Stimulated activated CD4-positive, alpha-beta T cell treated with anti-CD3 and anti-CD28 coated beads, Interleukin-12 subunit alpha, Interleukin-12 subunit beta, amount 100 ng/mL, for 4 hours (primary cell): ENCODE measurements around the gene TEX264.

ENCODE experiments used
- DNase-seq: peaks from one replicate; pipeline ENCODE4 v3.0.0-alpha.2; 2020

TEX264 gene

DNA sequence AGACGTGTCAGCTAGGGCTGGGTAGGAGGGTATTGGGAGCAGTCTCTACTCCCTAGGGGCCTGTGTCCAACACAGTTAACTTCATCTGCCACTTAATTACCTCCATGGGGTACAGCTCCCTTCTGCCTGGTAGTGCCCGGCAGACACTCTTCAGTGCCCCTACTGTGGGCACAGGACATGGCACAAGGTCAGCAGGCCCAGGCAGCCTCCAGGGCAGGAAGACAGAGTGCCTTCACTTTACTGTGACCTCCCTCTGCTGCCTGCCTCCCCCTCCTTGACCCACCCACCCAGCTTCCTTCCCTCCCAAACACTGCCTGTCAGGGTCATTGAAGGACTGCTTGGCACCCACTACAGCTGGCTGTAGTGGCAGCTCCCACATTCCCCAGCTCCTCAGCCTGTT is 29.4 kb downstream of the TEX264 start:
- DNase-seq: no peak

DNA sequence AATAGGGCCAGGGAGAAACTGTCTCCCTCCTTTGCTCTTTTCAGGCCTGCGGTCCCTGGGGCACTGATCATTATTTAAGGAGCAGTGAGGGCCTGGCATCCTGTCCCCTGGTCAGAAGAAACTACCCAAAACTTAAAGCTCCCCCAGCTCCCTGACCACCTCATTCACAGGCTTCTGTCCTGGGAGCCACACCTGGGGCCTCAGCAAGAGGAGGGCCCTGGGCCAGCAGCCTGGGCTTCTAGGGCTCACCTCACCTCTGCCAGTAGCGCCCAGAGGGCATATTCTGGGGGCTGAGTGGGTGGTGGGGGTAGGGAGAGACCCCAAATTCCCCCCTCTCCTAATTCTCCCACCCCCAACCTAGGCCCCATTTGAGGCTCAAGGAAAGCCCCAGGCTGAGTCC is 31.1 kb downstream of the TEX264 start:
- no peak for DNase-seq

DNA sequence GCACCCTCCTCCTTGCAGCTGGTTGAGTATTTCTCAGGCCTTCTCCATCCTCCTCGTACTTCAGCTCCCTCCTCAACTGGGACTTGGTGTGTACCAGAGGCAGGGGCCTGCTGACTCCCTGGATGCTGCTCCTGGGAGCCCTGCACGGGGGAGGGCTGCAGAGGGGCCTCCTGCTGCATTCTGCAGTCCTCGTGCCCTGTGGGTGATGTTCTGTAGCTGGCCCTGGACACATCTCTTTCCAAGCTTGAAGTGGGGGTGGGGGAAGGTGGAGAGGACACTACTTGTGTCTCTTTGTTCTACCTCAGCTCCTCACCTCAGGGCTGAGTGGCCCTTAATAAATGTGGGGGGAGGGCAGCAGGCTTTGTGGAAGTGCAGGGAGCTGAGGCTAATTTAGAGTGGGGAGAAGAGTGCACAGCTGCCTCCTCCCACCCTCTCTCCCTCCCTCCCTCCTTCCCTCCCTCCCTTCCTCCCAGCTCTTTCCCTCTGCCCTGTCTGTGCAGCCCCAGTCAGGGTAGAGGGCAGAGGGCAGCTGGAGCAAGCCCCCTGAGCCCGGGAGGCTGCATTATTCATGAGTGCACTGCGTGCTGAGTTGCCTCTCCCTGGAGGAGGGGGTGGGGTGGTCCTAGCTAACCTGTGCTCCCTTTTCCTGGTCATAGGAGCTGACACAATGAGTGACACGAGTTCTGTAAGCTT is 32.2 kb downstream of the TEX264 start:
- no peak for DNase-seq

DNA sequence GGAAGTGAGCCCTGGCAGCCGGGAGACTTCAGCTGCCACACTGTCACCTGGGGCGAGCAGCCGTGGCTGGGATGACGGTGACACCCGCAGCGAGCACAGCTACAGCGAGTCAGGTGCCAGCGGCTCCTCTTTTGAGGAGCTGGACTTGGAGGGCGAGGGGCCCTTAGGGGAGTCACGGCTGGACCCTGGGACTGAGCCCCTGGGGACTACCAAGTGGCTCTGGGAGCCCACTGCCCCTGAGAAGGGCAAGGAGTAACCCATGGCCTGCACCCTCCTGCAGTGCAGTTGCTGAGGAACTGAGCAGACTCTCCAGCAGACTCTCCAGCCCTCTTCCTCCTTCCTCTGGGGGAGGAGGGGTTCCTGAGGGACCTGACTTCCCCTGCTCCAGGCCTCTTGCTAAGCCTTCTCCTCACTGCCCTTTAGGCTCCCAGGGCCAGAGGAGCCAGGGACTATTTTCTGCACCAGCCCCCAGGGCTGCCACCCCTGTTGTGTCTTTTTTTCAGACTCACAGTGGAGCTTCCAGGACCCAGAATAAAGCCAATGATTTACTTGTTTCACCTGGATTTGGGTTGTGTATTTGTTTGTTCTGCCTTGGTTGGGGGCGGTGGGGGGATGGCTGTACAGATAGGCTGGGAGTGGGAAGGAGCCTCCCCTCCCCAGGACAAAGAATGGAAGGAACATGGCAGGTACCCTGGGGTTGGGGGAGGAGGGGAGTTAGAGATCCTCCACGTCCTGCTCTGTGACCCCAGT is 32.9 kb downstream of the TEX264 start:
- DNase-seq: no peak

DNA sequence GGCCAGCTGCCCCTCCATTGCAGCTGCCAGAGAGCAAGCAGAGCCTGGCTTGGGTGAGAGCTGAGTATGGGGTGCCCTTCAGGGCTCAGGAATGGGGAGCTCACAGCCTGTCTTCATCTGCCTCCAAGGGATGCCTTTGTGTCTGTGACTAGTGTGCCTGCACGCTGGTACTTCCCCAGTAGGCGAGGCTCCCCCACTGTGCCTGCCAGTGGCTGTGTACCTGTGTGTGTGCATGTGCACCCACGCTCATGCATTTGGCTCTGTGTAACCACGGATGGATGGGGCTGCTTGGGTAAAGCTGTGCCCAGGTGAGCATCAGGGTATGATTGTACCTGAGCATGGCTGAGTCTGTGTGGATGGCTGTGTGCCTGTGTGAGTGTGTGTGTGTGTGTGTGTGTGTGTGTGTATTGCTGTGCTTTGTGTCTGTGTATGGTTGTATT is 33.5 kb downstream of the TEX264 start:
- DNase-seq: no peak

DNA sequence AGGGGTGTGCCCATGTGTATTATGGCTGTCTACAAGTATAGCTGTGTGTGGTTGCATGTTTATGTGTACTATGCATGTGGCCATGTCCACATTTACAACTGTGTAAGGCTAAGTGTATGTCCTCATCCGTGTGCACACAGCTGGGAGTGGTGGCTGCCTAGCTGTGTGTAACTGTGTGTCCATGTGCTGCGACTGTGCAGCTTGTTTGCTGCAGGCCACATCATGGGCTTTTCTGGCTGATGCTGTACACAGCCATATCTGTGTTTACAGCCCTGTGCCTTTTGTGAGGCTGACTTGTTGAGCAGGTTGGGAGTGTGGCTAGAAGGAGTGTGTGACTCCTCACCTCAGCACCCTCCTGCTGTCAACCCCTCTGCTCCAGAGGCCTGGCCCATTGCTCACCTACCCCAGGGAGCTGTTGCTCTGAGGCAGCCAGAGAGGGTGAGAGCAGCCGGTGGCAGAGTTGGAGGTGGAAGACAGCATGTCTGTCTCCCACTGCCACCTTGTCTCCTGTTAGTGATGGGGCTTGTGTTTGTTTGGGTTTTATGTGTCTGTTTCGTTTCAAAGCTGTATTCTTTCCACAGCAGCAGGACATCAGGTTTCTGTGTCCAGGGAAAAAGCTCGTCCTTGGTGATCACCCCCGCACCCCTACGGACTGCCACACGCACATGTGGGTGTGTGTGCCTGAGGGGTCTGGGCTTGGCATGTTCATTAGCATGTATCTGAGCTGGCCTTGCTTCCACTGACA is 34.4 kb downstream of the TEX264 start:
- DNase-seq: no peak

DNA sequence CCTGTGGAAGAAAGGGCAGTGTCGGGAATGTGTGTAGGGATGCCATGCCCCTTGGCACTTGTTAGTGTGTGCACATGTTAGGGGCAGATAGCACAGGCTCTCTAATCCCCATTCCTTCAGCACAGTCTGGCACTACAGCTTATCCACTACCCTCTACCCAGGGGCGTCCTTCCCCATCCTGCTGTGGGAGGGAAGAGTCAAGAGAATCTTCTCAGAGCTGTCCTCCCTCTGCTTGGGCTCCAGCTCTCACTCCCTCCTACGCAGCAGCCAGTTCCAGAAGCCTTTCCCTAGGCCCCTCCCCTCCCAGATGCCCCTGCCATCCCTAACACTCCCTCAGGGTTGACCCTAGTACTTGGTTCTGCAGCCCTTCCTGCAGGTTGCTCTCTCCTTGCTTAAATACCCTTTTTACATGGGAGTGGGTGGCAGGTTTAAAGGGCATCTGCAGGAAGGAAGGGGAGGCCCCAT is 35.0 kb downstream of the TEX264 start:
- no peak for DNase-seq

DNA sequence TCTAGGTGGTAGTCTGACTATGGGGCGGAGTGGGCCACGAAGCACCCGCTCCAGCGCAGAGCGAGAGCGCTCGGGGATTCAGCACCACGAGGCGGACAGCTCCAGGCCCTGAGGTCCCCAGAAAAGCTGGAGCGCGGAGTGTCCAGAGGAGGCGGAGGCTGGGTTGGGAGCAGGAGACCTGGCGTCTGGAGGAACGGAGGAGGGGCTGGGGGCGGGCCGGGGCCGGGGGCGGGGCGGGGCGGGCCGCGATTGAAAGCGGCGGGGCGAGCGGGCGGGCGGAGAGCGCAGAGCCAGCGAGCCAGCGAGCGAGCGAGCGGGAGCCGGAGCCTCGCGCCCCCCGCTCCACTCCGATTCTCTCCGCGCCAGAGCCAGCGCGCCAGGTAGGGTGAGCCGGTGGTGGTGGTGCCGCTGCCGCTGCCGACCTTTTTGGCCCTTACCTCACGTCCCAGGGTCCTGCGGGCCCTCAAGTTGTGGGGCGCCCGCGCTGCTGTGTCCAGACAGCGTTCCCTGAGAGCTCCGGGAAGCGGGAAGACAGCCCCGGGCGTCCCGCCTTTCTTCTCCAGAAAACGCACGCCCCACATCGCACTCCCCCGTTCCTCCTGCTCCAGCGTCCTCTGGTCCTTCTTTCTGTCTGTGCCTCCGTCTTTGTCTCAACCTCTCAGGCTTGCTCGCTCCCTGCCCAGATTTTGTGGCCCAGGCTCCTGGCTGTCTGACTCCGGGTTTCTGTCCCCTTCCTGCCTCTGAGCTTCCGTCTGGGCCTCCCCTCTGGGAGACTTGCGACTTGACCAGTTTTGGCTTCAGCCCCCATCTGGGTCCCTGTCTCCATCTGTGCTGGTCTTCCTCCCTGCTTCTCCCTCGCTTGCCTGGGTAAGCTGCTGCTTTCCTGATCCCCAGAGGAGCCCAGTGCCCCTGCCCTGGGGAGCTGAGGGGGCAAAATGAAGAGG is 36.0 kb downstream of the TEX264 start, which contains the start of gene GRM2:
Gene GRM2, plus strand, starts transcription at position 281 of the 944 bp plus-strand sequence. CDS start 1,916 bp downstream, outside the sequence.
- DNase-seq: peak; percentile 22

DNA sequence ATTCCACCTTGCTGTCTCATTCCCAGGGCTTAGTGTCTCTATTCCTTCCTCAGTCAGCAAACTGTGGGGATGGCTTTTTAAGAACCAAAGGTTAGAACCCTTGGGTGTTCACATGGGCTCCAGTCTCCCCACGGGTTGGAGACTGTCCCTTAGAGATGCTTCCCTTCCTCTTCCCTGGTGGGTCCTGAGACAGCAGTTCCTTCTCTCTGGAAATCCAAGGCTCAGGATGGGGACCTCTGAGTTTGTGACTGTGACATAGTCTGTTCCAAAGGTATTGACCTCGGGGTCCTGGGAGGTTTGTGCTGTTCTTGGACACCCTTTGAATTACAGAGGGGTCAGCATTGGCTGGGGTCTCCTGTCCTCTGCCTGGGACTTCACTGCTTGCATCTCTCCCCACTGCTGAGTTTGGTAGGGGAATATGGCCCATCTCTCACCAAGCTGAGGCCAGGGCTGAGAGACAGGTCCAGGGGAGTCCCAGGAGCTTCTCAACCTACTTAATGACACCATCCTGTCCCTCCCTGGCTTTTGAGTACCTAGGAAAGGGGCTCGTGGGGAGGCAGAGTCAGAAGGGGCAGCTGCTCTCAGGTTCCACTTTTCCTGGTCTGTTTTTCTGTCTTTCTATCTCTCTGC is 37.3 kb downstream of the TEX264 start:
- no peak for DNase-seq

DNA sequence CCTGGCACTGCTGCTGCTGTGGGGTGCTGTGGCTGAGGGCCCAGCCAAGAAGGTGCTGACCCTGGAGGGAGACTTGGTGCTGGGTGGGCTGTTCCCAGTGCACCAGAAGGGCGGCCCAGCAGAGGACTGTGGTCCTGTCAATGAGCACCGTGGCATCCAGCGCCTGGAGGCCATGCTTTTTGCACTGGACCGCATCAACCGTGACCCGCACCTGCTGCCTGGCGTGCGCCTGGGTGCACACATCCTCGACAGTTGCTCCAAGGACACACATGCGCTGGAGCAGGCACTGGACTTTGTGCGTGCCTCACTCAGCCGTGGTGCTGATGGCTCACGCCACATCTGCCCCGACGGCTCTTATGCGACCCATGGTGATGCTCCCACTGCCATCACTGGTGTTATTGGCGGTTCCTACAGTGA is 38.0 kb downstream of the TEX264 start:
- no peak for DNase-seq

DNA sequence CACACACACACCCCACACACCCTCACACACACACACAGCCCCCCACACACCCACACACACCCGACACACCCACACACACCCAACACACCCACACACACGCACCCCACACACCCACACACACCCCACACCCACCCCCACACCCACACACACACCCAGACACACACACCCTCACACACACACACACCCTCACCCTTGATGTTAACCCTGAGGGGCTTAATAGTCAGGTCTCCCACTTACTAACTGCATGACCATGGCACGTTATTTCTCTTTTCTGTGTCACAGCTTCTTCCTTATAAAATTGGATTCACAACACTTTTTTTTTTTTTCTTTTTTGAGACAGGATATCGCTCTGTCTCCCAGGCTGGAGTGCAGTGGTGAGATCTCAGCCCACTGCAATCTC is 38.6 kb downstream of the TEX264 start:
- no peak for DNase-seq

DNA sequence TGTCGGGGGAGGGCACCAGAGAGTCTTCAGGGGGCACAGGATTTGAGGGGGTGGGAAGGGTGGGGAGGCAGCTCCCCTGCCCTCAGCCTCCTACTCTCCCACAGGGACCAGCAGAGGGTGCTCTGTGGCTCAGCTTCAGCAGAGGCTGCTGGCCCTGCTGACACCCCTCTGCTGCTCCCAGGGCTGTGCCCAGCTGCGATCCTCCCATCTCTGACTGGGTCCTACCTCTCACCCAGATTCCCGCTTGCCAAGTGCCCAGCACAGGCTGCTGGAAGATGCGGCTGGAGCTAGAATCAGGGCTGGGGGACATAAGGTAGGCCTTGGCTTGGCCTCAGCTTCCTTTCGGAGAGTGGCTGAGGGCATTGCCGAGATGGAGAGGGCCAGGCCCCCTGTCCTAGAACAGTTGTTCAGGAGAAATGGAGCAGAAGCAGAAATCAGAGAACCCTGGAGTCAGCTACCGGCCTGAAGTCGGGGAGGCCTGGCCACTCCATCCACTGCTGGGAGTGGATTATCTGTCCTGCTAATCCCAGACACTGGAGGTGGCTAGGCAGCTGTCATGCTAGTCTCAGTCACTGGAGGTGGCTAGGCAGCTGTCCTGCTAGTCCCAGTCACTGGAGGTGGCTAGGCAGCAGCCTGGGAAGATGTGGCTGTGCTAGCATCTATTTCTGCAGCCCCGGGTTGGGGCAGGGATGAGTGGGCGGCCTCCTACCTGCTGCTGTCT is 39.7 kb downstream of the TEX264 start:
- DNase-seq: no peak

DNA sequence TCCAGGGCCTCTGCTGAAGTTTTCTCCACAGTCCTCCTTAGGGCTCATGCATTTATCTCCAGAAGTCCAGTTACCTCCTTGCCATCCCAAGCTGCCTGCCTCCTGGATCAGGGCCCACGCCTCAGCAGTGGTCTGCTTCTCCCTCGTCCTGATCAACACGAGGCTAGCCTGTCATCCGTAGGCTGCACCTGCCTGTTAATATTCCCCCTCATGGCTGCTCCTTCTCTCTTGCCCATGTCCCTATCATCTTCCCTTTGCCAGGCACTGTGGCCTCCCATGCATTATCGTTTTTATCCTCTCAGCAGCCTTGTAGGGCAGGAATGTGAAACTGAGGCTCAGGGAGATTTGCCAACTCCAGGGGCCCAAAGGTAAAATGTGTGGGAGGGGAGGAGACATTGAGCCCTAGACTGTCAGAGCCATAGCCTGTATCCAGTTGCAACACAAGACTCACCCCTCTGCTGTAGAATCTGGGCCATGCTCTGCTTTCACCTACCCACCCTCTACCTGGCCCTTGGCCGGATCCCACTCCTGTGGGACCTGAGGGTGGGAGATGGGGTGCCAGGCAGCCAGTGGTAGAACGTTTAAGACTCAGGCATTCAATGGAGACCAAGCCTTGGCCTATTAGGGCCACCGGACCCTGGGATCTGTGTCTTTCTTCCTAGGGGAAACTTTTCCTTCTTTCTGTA is 40.4 kb downstream of the TEX264 start:
- no peak for DNase-seq

DNA sequence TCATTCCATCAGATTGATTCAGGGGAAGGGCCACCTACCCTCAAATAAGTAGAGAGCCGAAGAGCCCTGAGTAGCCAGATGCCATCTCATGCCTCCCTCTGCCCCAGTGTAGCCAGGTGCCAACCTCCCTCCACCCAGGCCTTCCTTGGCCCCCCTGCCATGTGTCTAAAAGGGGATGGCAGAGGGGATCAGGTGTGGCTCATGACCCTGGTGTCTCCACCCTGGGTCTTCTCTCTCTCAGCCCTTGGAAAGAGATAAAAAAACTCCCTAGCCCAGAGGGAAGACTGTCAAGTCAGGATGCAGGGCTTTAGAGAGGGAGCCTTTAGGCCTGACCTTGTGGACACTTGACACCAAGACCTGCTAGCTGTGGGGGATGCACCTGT is 41.0 kb downstream of the TEX264 start:
- no peak for DNase-seq

DNA sequence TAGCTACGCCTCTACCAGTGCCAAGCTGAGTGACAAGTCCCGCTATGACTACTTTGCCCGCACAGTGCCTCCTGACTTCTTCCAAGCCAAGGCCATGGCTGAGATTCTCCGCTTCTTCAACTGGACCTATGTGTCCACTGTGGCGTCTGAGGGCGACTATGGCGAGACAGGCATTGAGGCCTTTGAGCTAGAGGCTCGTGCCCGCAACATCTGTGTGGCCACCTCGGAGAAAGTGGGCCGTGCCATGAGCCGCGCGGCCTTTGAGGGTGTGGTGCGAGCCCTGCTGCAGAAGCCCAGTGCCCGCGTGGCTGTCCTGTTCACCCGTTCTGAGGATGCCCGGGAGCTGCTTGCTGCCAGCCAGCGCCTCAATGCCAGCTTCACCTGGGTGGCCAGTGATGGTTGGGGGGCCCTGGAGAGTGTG is 41.5 kb downstream of the TEX264 start:
- DNase-seq: no peak

DNA sequence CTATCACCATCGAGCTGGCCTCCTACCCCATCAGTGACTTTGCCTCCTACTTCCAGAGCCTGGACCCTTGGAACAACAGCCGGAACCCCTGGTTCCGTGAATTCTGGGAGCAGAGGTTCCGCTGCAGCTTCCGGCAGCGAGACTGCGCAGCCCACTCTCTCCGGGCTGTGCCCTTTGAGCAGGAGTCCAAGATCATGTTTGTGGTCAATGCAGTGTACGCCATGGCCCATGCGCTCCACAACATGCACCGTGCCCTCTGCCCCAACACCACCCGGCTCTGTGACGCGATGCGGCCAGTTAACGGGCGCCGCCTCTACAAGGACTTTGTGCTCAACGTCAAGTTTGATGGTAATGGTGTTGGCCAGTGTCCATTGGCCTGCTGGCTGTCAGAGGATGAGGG is 41.9 kb downstream of the TEX264 start:
- DNase-seq: no peak

DNA sequence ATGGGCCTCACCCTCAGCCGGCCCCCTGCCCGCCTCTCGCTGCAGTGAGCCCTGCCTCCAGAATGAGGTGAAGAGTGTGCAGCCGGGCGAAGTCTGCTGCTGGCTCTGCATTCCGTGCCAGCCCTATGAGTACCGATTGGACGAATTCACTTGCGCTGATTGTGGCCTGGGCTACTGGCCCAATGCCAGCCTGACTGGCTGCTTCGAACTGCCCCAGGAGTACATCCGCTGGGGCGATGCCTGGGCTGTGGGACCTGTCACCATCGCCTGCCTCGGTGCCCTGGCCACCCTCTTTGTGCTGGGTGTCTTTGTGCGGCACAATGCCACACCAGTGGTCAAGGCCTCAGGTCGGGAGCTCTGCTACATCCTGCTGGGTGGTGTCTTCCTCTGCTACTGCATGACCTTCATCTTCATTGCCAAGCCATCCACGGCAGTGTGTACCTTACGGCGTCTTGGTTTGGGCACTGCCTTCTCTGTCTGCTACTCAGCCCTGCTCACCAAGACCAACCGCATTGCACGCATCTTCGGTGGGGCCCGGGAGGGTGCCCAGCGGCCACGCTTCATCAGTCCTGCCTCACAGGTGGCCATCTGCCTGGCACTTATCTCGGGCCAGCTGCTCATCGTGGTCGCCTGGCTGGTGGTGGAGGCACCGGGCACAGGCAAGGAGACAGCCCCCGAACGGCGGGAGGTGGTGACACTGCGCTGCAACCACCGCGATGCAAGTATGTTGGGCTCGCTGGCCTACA is 44.4 kb downstream of the TEX264 start:
- DNase-seq: no peak

DNA sequence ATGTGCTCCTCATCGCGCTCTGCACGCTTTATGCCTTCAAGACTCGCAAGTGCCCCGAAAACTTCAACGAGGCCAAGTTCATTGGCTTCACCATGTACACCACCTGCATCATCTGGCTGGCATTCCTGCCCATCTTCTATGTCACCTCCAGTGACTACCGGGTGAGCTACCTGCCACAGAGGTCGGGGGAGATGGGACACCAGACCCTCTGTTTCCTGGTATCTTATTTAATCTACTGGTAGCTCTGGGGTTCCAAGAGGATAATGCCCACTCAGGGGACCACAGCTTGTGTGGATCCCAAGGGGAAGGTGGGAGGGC is 44.9 kb downstream of the TEX264 start:
- DNase-seq: no peak

DNA sequence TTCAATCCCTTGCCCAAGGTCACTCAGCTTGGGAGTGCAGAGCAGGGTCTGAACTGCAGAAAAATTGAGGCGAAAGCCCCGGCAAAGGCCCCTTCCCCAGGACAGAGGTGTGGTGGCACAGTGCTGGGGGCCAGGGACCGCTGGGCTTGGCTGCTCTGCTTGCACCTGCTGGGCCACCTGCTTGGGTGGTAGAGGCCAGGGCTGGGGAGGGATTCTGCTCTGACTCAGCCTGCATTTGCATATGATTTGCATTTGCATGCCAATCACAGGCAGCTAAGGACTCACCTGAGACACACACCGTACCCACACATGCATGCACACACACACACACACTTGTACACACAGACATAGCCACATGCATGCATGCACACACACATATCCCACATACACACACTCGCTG is 45.8 kb downstream of the TEX264 start:
- no peak for DNase-seq

DNA sequence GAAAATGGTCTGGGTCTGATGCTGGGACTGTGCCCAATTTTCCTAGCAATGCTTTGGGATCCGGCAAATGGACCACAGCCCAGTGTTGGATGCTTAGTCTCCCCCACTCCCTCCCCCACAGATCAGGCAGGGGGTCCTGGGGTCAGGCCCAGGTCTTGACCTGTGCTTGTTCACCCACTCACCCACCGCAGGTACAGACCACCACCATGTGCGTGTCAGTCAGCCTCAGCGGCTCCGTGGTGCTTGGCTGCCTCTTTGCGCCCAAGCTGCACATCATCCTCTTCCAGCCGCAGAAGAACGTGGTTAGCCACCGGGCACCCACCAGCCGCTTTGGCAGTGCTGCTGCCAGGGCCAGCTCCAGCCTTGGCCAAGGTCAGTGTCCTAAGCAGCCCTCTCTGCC is 46.4 kb downstream of the TEX264 start:
- no peak for DNase-seq
